H1 (cell line): ENCODE results near the gene MYRIP. TPM values are rescaled to one million over a fixed set of nuclear protein-coding genes. Genes with fewer than 3 reads are reported as not detected.

ENCODE experiments used
- CTCF ChIA-PET: fragments of 300-600 bp; sonication (Branson Sonifier 250); formaldehyde crosslinking; loops from one replicate; lab custom pipeline; 2021; ENCODE audit not compliant: partially characterized antibody; lab: Charles Lee
- POLR2A ChIA-PET: fragments of 300-600 bp; sonication (Branson Sonifier 250); formaldehyde crosslinking; loops from one replicate; lab custom pipeline; 2021; ENCODE audit warnings: inconsistent platforms; ENCODE audit not compliant: partially characterized antibody; lab: Charles Lee
- DNase-seq, 2 experiments: peaks; one replicate each; pipeline versions ENCODE4 v3.0.0 to v3.0.0-alpha.2; 2010 to 2022; ENCODE audit warnings: low spot score in 2 of 2, low read depth in 1 of 2, mixed read lengths in 1 of 2
- FAIRE-seq: peaks from 2 replicates; lab custom pipeline; 2011; peaks lifted over from hg19 to GRCh38; lab: Jason Lieb, UNC
- H2AFZ ChIP-seq: 2 replicates; pipeline ENCODE4 v1.8.1; 2012; ENCODE audit warnings: low read length, inconsistent platforms
- H2AK5ac ChIP-seq: 2 replicates; pipeline ENCODE4 v1.6.1; 2013; ENCODE audit warnings: low read depth, low read length
- H2BK120ac ChIP-seq: replicated peaks from 2 replicates; pipeline ENCODE3; 2013; ENCODE audit warnings: low read depth, low read length, inconsistent platforms
- H2BK12ac ChIP-seq: 2 replicates; pipeline ENCODE4 v1.6.1; 2013; ENCODE audit warnings: low read depth, low read length
- H2BK15ac ChIP-seq: 2 replicates; pipeline ENCODE4 v1.6.1; 2013; ENCODE audit warnings: low read length
- H2BK20ac ChIP-seq: 2 replicates; pipeline ENCODE4 v1.6.1; 2013; ENCODE audit warnings: low read length
- H2BK5ac ChIP-seq: 2 replicates; pipeline ENCODE4 v1.6.1; 2013; ENCODE audit warnings: low read depth, low read length
- H3K14ac ChIP-seq: 2 replicates; pipeline ENCODE4 v1.6.1; 2013; ENCODE audit warnings: inconsistent platforms; ENCODE audit not compliant: insufficient read length
- H3K18ac ChIP-seq: 2 replicates; pipeline ENCODE4 v1.6.1; 2013; ENCODE audit warnings: low read length; ENCODE audit errors: extremely low read depth
- H3K23ac ChIP-seq: 2 replicates; pipeline ENCODE4 v1.6.1; 2013; ENCODE audit warnings: inconsistent platforms; ENCODE audit not compliant: insufficient read length
- H3K23me2 ChIP-seq: 2 replicates; pipeline ENCODE4 v1.6.1; 2013; ENCODE audit warnings: low read depth, low read length
- H3K27ac ChIP-seq: 2 replicates; pipeline ENCODE4 v1.6.1; 2011; ENCODE audit warnings: low read depth, low read length, inconsistent platforms
- H3K27me3 ChIP-seq, 4 experiments: replicated peaks in 1 of 4; 1 replicate in 1 of 4; 2 replicates in 3 of 4; pipeline versions ENCODE4 v1.6.1 to v1.8.1; 2011 to 2013; ENCODE audit warnings: low read length in 3 of 4, mild to moderate bottlenecking in 3 of 4, inconsistent platforms in 2 of 4, mixed read lengths in 2 of 4, moderate library complexity in 1 of 4; ENCODE audit not compliant: control insufficient read depth in 3 of 4, insufficient read depth in 3 of 4; ENCODE audit errors: extremely low read depth in 1 of 4
- H3K36me3 ChIP-seq, 4 experiments: 2 replicates each; pipeline versions ENCODE4 v1.6.1 to v1.8.1; 2011 to 2013; ENCODE audit warnings: mild to moderate bottlenecking in 4 of 4, low read length in 3 of 4, moderate library complexity in 2 of 4, control low read depth in 1 of 4, inconsistent platforms in 1 of 4; ENCODE audit not compliant: insufficient read depth in 4 of 4, control insufficient read depth in 2 of 4
- H3K4ac ChIP-seq: replicated peaks from 2 replicates; pipeline ENCODE3; 2013; ENCODE audit warnings: low read length, low read depth, mixed read lengths, inconsistent platforms; ENCODE audit not compliant: insufficient read length
- H3K4me1 ChIP-seq, 4 experiments: replicated peaks in 1 of 4; 1 replicate in 1 of 4; 2 replicates in 3 of 4; pipeline versions ENCODE4 v1.6.1 to v1.8.1; 2011 to 2013; ENCODE audit warnings: low read length in 3 of 4, inconsistent platforms in 2 of 4, mixed read lengths in 1 of 4; ENCODE audit not compliant: insufficient read depth in 4 of 4, control insufficient read depth in 3 of 4
- H3K4me2 ChIP-seq, 2 experiments: 2 replicates each; pipeline versions ENCODE4 v1.6.1 to v1.8.1; 2011 to 2013; ENCODE audit warnings: low read depth in 2 of 2, low read length in 2 of 2, control low read depth in 1 of 2, inconsistent platforms in 1 of 2, mild to moderate bottlenecking in 1 of 2; ENCODE audit not compliant: insufficient read depth in 1 of 2
- H3K4me3 ChIP-seq, 4 experiments: fragments of 200-600, 300-600 bp in 1 of 4; sonication (generic), shearing (Covaris generic), sonication (Bioruptor Twin) in 1 of 4; 2 replicates each; pipeline versions ENCODE4 v1.5.1 to v1.8.1; 2011 to 2016; ENCODE audit warnings: low read length in 4 of 4, low read depth in 3 of 4, control low read depth in 2 of 4, inconsistent platforms in 2 of 4, mild to moderate bottlenecking in 2 of 4, mixed read lengths in 1 of 4, moderate library complexity in 1 of 4; ENCODE audit not compliant: insufficient read depth in 2 of 4; ENCODE audit errors: extremely low read depth in 1 of 4
- H3K56ac ChIP-seq: replicated peaks from 2 replicates; pipeline ENCODE3; 2013; ENCODE audit warnings: low read depth, mild to moderate bottlenecking, mixed read lengths, low read length, inconsistent platforms; ENCODE audit not compliant: insufficient read length
- H3K79me1 ChIP-seq: 2 replicates; pipeline ENCODE4 v1.6.1; 2013; ENCODE audit warnings: low read depth, low read length, control low read depth
- H3K79me2 ChIP-seq, 2 experiments: 2 replicates each; pipeline versions ENCODE4 v1.6.1 to v1.8.1; 2012 to 2013; ENCODE audit warnings: low read length in 2 of 2, mild to moderate bottlenecking in 2 of 2, inconsistent platforms in 1 of 2; ENCODE audit not compliant: insufficient read depth in 2 of 2, control insufficient read depth in 1 of 2
- H3K9ac ChIP-seq, 4 experiments: replicated peaks in 1 of 4; 1 replicate in 1 of 4; 2 replicates in 3 of 4; pipeline versions ENCODE4 v1.6.1 to v1.8.1; 2011 to 2013; ENCODE audit warnings: low read depth in 3 of 4, low read length in 3 of 4, control low read depth in 2 of 4, mild to moderate bottlenecking in 2 of 4, moderate library complexity in 2 of 4, inconsistent platforms in 1 of 4; ENCODE audit errors: extremely low read depth in 1 of 4
- H3K9me3 ChIP-seq, 2 experiments: 2 replicates each; pipeline versions ENCODE4 v1.6.1 to v1.8.1; 2012 to 2013; ENCODE audit warnings: mild to moderate bottlenecking in 2 of 2, moderate library complexity in 2 of 2, control low read depth in 1 of 2, inconsistent platforms in 1 of 2, low read depth in 1 of 2, low read length in 1 of 2, mixed read lengths in 1 of 2; ENCODE audit not compliant: insufficient read depth in 2 of 2
- H4K20me1 ChIP-seq, 2 experiments: replicated peaks in 1 of 2; 2 replicates each; pipeline versions ENCODE3 to v1.8.1; 2011 to 2013; ENCODE audit warnings: inconsistent platforms in 2 of 2, low read length in 2 of 2, mild to moderate bottlenecking in 1 of 2; ENCODE audit not compliant: insufficient read depth in 2 of 2, control insufficient read depth in 1 of 2
- H4K5ac ChIP-seq: 2 replicates; pipeline ENCODE4 v1.6.1; 2013; ENCODE audit warnings: low read length, low read depth, mixed read lengths, inconsistent platforms; ENCODE audit not compliant: insufficient read length
- H4K8ac ChIP-seq: 2 replicates; pipeline ENCODE4 v1.8.0; 2013; ENCODE audit warnings: mild to moderate bottlenecking, moderate library complexity, low read length, inconsistent platforms; ENCODE audit not compliant: insufficient read depth; ENCODE audit errors: extremely low read depth
- H4K91ac ChIP-seq: replicated peaks from 2 replicates; pipeline ENCODE3; 2013; ENCODE audit warnings: low read length, mixed read lengths, inconsistent platforms; ENCODE audit not compliant: insufficient read length
- BRCA1 ChIP-seq: IDR thresholded peaks from 2 replicates; pipeline ENCODE4 v1.6.1; 2012; ENCODE audit warnings: low read depth, low read length, improper control_type of control experiment
- KDM4A ChIP-seq: IDR thresholded peaks from one replicate; pipeline ENCODE4 v1.7.1; 2012; ENCODE audit warnings: low read depth, mild to moderate bottlenecking, moderate library complexity, low read length, inconsistent platforms; ENCODE audit not compliant: severe bottlenecking
- RXRA ChIP-seq: IDR thresholded peaks from 2 replicates; pipeline ENCODE4 v1.6.1; 2011; ENCODE audit warnings: low read depth, mild to moderate bottlenecking, low read length, moderate library complexity; ENCODE audit not compliant: insufficient read depth
- SIX5 ChIP-seq: IDR thresholded peaks from 2 replicates; pipeline ENCODE4 v1.6.1; 2011; ENCODE audit warnings: mild to moderate bottlenecking, low read depth, low read length
- WGBS, 2 experiments: shearing (Covaris generic) in 1 of 2; methylation state at CpG; one replicate each; pipeline versions ENCODE4 v1.1.6 to v1.1.7; 2013 to 2015; ENCODE audit warnings: low lambda C conversion rate in 2 of 2, mixed read lengths in 2 of 2, inconsistent platforms in 1 of 2, low coverage in 1 of 2, missing lambda C conversion rate in 1 of 2; ENCODE audit not compliant: insufficient replicate concordance in 2 of 2, insufficient coverage in 1 of 2, insufficient read length in 1 of 2; ENCODE audit errors: extremely low coverage in 1 of 2, missing lambda C conversion rate in 1 of 2; 5-methylcytosine and 5-hydroxymethylcytosine counted together
- polyA plus RNA-seq, 7 experiments: library from polyadenylated mRNA; depleted of rRNA in 3 of 7; stranded (reverse) in 5 of 7; unstranded in 2 of 7; fragments of >200 nt in 5 of 7; fragments of 200-250 nt in 2 of 7; gene quantifications; 1 replicate in 5 of 7; 2 replicates in 1 of 7; 4 replicates in 1 of 7; pipeline versions ENCODE4 v1.2.1 to v1.2.3, GENCODE V29; 2011 to 2013; ENCODE audit warnings: missing spikeins in 2 of 7, mixed read lengths in 2 of 7
- total RNA-seq: library from RNA; stranded (reverse); fragmentation: NEBNext Ultra II Directional; extraction: Animal tissue kit (Norgen Biotek cat#: 25700); gene quantifications from 2 replicates; pipeline ENCODE4 v1.2.1, GENCODE V29; 2021
- TF ChIP-seq, protein P1 (sequence below): IDR thresholded peaks from 2 replicates; pipeline ENCODE4 v1.6.1; 2012; ENCODE audit warnings: inconsistent platforms

MYRIP gene
- total and polyA plus RNA-seq, 2 of the 8 experiments (the other 6 are each of a cell fraction or from before 2014, with no cell fraction given) = 0.54 to 4.3 TPM

GRCh38 chr3:40200692-40201316, 391.4 kb downstream of the MYRIP start:
- POLR2A ChIA-PET = no interaction called here
- Histone ChIP-seq H4K91ac (no peak overlapping the region), H3K79me2 (no peaks in the 10 kb centered on the region), H3K56ac (no peak overlapping the region), H3K23me2 (no peaks in the 10 kb centered on the region), H2AFZ (no peak overlapping the region), H3K9ac (no peak overlapping the region), H3K14ac (no peak overlapping the region), H2BK120ac (no peak overlapping the region), H3K4me3 (no peak overlapping the region), H4K8ac (no peak overlapping the region), H4K5ac (no peak overlapping the region), H2AK5ac (no peak overlapping the region), H2BK15ac (no peak overlapping the region), H3K9me3 (no peaks in the 10 kb centered on the region), H3K36me3 (no peaks in the 10 kb centered on the region), H3K4ac (no peak overlapping the region), H3K27me3 (no peaks in the 10 kb centered on the region), H2BK5ac (no peak overlapping the region), H4K20me1 (no peaks in the 10 kb centered on the region), H3K18ac (no peak overlapping the region), H3K79me1 (no peaks in the 10 kb centered on the region), H2BK20ac (no peak overlapping the region), H3K4me2 (no peak overlapping the region), H2BK12ac (no peak overlapping the region), H3K23ac (no peak overlapping the region), H3K27ac (no peak overlapping the region), H3K4me1 (0 out of 7 replicates have a peak, but pooled peaks cover 0 to 3% (median 0%) of the 10 kb centered on the region in 4 experiments)
- no peak for FAIRE-seq
- TF ChIP-seq SIX5 (no peak), RXRA (no peak), BRCA1 (no peak), KDM4A (no peak)
- TF ChIP-seq, protein P1, sequence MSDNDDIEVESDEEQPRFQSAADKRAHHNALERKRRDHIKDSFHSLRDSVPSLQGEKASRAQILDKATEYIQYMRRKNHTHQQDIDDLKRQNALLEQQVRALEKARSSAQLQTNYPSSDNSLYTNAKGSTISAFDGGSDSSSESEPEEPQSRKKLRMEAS = no peak
- CTCF ChIA-PET = interaction anchor here (1.0 to 15.7 kb wide), 3 partner anchors 10 to 110 kb away, joined by 4 to 290 read pairs (median 7); partner anchors contain the start of gene EIF1B
- no peak for DNase-seq
- WGBS, 2 experiments = 85% methylated on average over 6 of the region's 6 CpGs; no CpG with 5 or more reads in 1 of the 2 experiments
